AG09319 (cell line): ENCODE results near the gene SPIRE2.
"Not testable (repeated sequence)": the region's sequence is repeated elsewhere in the genome, so short reads cannot be mapped to it uniquely, and the experiment has no call there.

Source experiments
- DNase-seq: peaks from one replicate; pipeline ENCODE4 v3.0.0-alpha.2; 2010; ENCODE audit warnings: low read depth; ENCODE audit errors: extremely low read depth
- CTCF ChIP-seq: IDR thresholded peaks from 2 replicates; pipeline ENCODE4 v1.5.1; 2011; ENCODE audit warnings: low read depth, mild to moderate bottlenecking, inconsistent platforms, low read length, moderate library complexity

The SPIRE2 gene

GRCh38 chr16:89870440-89870839 is 42.2 kb downstream of the SPIRE2 start:
- DNase-seq, result no peak
- TF ChIP-seq CTCF, result no peak

GRCh38 chr16:89871895-89872294 is 43.6 kb downstream of the SPIRE2 start:
- DNase-seq, result no peak
- no peak for TF ChIP-seq CTCF

- DNase-seq, result peak; percentile 52
- no peak for TF ChIP-seq CTCF
Observed at GRCh38 chr16:89873109-89873971, 45.1 kb downstream of the SPIRE2 start, which contains the start of gene TCF25. Gene TCF25 (plus strand): TSS chr16:89873592. CDS start chr16:89873668, 76 bp downstream.

- TF ChIP-seq CTCF, result no peak
- DNase-seq, result peak; percentile 94
Observed at GRCh38 chr16:89873972-89874689, 45.9 kb downstream of the SPIRE2 start.

GRCh38 chr16:89879123-89879522 is 50.8 kb downstream of the SPIRE2 start:
- DNase-seq, result not testable (repeated sequence)

DNA sequence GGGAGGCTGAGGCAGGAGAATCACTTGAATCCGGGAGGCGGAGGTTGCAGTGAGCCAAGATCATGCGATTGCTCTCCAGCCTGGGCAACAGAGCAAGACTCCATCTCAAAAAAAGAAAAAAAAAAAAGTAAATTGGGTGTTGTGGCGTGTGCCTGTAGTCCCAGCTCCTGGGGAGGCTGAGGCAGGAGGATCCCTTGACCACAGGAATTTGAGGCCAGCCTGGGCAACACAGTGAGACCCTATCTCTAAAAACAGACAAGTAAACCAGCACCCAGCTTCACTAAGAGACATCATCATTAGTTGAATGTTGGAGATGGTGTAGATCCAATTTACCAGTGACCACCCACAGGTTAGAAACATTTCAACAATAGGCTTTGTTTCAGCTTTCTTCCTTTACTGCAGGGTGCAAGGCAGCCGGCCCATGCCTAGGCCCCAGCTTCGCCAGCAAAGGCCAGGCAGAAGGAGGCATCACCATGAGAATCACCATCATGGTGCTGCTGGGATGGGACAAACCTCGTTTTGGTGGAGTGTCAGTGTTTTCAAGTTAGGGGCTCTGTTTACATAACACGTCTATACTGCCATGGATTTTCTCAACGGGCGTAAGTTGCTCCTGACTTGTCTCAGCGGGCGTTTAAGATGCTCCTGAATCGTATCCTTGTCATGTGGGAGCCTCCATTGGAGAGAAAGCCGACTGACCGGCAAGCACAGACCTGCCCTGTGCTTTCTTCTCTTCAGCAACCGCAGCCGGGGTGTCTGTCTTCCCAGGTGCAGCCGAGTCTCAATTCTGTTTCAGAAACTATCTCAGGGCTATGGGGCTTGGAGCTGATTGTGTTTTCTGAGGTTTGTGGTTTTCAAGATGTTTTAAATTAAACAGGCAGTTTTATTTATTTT is 52.4 kb downstream of the SPIRE2 start:
- no peak for DNase-seq
- no peak for TF ChIP-seq CTCF

GRCh38 chr16:89881368-89881730 is 53.1 kb downstream of the SPIRE2 start:
- no peak for TF ChIP-seq CTCF
- DNase-seq, result no peak
